Measurements from ENCODE around the gene TSC22D2. TPM values are rescaled to one million over a fixed set of nuclear protein-coding genes. Genes with fewer than 3 reads are reported as not detected.

TSC22D2 gene
- total and polyA plus RNA-seq, 10 of the 15 experiments (the other 5 are each of a cell fraction or from before 2014, with no cell fraction given), result 7.4 to 19.4 (median 10.9) TPM

DNA sequence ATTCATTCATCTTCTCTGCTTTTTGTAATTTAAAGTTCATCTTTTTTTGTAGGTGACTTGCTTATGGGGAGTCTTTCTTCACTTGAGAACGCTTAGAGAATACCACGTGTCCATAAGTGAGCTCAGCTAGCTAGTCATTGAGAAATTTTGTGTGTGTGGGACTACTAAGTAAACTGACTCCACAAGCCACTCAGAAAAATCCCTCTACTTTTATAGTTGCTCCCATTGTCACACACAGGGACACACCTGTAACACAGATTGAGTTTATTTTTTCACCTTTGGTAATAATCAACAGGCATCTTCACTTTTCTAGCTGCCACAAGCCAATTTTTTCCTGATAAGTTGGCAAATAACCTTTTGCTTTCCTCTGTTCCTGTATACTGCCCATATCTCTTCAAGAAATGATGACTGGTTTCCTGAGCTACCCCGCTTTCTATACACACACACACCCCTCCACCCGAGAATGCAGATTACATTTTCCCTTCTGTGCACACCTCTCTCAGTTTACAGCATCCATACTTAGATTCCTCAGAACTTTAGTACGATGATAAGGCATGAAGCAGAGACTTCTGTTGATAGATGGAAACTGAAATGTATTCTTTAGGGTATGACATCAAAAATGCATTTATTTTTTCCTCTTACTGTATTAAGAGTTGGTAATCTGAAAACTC, 4.6 kb downstream of the TSC22D2 start:
- SMC1A ChIA-PET (ENCODE audit: uncharacterized antibody, unreplicated experiment), result interaction anchor here (0.7 to 7.0 kb wide), 28 partner anchors 9 to 200 kb away, joined by 3 to 50 read pairs (median 4); no protein-coding TSS in a partner anchor
- WGBS (ENCODE audit: insufficient coverage, insufficient replicate concordance, low lambda C conversion rate, missing lambda C conversion rate), result under 1% methylated on average over 5 of the region's 5 CpGs
- CTCF ChIA-PET, result interaction anchor here (0.6 to 3.7 kb wide), 10 partner anchors 10 to 347 kb away, joined by 3 to 19 read pairs (median 4); no protein-coding TSS in a partner anchor
- Histone ChIP-seq H2AFZ (ENCODE audit: control insufficient read depth, low read depth, low read length) (no peak overlapping the region), H3K9ac (ENCODE audit: control insufficient read depth, insufficient read depth, low read length) (peak overlapping the region; percentile 57), H3K4me2 (ENCODE audit: control insufficient read depth, insufficient read depth) (peak overlapping the region; percentile 86), H4K20me1 (ENCODE audit: control insufficient read depth, insufficient read depth) (peaks cover 3% of the 10 kb centered on the region), H3K4me1 (ENCODE audit: control insufficient read depth, insufficient read depth, low read length) (no peaks in the 10 kb centered on the region), H3K4me3 (peak overlapping the region; percentile 96), H3K27ac (ENCODE audit: control insufficient read depth, insufficient read depth) (peak overlapping the region; percentile 37), H3K9me3 (replicated peaks; ENCODE audit: control insufficient read depth, insufficient read depth, low read length) (no peaks in the 10 kb centered on the region), H3K79me2 (ENCODE audit: control insufficient read depth, insufficient read depth, low read length) (peaks cover 88% of the 10 kb centered on the region), H3K27me3 (replicated peaks in 1 of 2; ENCODE audit: control insufficient read depth in 2 of 2, insufficient read depth in 2 of 2, low read length in 1 of 2) (no peaks in the 10 kb centered on the region), H3K36me3 (ENCODE audit: control insufficient read depth in 2 of 2, insufficient read depth in 2 of 2, low read length in 1 of 2) (no peaks in the 10 kb centered on the region; a peak in 1 of 4 replicates)
- BruUV-seq (replicated peaks), result no TSS peak
- RAD21 ChIA-PET (ENCODE audit: unreplicated experiment), result interaction anchor here (0.6 to 2.8 kb wide), 13 partner anchors 10 to 190 kb away, joined by 3 to 22 read pairs (median 4); partner anchors contain the start of gene SELENOT
- in situ Hi-C loops (cut with MboI), result no loop called here
- TF ChIP-seq MXI1 (IDR thresholded peaks at IDR 0.05; ENCODE audit: low read depth, low read length), result peak; percentile 81
- no peak for TF ChIP-seq MEF2A (IDR thresholded peaks at IDR 0.05; ENCODE audit: insufficient read depth, low read depth, low read length)
- 0 out of 2 replicates have a peak, but pooled peaks have one; percentile 41 for TF ChIP-seq SIN3A (IDR thresholded peaks at IDR 0.05; ENCODE audit: low read depth, low read length)
- TF ChIP-seq, protein P1, sequence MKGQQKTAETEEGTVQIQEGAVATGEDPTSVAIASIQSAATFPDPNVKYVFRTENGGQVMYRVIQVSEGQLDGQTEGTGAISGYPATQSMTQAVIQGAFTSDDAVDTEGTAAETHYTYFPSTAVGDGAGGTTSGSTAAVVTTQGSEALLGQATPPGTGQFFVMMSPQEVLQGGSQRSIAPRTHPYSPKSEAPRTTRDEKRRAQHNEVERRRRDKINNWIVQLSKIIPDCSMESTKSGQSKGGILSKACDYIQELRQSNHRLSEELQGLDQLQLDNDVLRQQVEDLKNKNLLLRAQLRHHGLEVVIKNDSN (IDR thresholded peaks at IDR 0.05; ENCODE audit: borderline replicate concordance, extremely low read length, insufficient read depth, low read depth, low read length), result peak; percentile 29
- TF ChIP-seq, protein P2, sequence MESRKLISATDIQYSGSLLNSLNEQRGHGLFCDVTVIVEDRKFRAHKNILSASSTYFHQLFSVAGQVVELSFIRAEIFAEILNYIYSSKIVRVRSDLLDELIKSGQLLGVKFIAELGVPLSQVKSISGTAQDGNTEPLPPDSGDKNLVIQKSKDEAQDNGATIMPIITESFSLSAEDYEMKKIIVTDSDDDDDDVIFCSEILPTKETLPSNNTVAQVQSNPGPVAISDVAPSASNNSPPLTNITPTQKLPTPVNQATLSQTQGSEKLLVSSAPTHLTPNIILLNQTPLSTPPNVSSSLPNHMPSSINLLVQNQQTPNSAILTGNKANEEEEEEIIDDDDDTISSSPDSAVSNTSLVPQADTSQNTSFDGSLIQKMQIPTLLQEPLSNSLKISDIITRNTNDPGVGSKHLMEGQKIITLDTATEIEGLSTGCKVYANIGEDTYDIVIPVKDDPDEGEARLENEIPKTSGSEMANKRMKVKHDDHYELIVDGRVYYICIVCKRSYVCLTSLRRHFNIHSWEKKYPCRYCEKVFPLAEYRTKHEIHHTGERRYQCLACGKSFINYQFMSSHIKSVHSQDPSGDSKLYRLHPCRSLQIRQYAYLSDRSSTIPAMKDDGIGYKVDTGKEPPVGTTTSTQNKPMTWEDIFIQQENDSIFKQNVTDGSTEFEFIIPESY (IDR thresholded peaks at IDR 0.05), result no peak
- TF ChIP-seq WRNIP1 (IDR thresholded peaks at IDR 0.05; ENCODE audit: borderline replicate concordance, low read depth, low read length), result 0 out of 2 replicates have a peak, but pooled peaks have one; percentile 60
- TF ChIP-seq RAD51 (IDR thresholded peaks at IDR 0.05), result peak; percentile 88
- no peak for TF ChIP-seq SMC3 (IDR thresholded peaks at IDR 0.05; ENCODE audit: borderline replicate concordance, low read length)
- TF ChIP-seq, protein P3, sequence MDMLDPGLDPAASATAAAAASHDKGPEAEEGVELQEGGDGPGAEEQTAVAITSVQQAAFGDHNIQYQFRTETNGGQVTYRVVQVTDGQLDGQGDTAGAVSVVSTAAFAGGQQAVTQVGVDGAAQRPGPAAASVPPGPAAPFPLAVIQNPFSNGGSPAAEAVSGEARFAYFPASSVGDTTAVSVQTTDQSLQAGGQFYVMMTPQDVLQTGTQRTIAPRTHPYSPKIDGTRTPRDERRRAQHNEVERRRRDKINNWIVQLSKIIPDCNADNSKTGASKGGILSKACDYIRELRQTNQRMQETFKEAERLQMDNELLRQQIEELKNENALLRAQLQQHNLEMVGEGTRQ (IDR thresholded peaks at IDR 0.05; ENCODE audit: borderline replicate concordance, low read depth, low read length), result peak; percentile 36
- intact Hi-C loops (cut with micrococcal nuclease; ENCODE audit: unreplicated experiment), result loop anchor here (5.0 kb wide), 3 partner anchors 85 to 190 kb away; partner anchors contain the start of gene SELENOT
- ATAC-seq (no peak), DNase-seq (ENCODE audit: low read depth, low spot score) (no peak), FAIRE-seq (no peak)
- POLR2A ChIA-PET, result interaction anchor here (0.5 to 1.8 kb wide), 11 partner anchors 9 to 652 kb away, joined by 3 to 6 read pairs (median 3); partner anchors contain the start of gene SELENOT

All from GM12878 (cell line).